Skeletal muscle tissue (tissue), 4 donors: Measurements from ENCODE around the gene MDGA2. TPM values are rescaled to one million over a fixed set of nuclear protein-coding genes. Genes with fewer than 3 reads are reported as not detected.

Experiments used
- H3K27ac ChIP-seq: one replicate; pipeline ENCODE4 v1.7.0; 2013; ENCODE audit warnings: mild to moderate bottlenecking, low read depth, low read length, inconsistent platforms
- H3K27me3 ChIP-seq, 3 donors: one replicate each; pipeline ENCODE4 v1.7.0; 2013; ENCODE audit warnings: low read length in 3 of 3; ENCODE audit not compliant: control insufficient read depth in 3 of 3, insufficient read depth in 3 of 3
- H3K36me3 ChIP-seq, 3 donors: one replicate each; pipeline ENCODE4 v1.7.0; 2013; ENCODE audit warnings: low read length in 3 of 3; ENCODE audit not compliant: control insufficient read depth in 3 of 3, insufficient read depth in 3 of 3
- H3K4me1 ChIP-seq, 3 donors: one replicate each; pipeline ENCODE4 v1.7.0; 2013; ENCODE audit warnings: low read length in 3 of 3, mild to moderate bottlenecking in 3 of 3; ENCODE audit not compliant: control insufficient read depth in 3 of 3, insufficient read depth in 3 of 3
- H3K4me3 ChIP-seq, 3 donors: one replicate each; pipeline ENCODE4 v1.7.0; 2013; ENCODE audit warnings: low read length in 3 of 3
- H3K9ac ChIP-seq, 3 donors: one replicate each; pipeline ENCODE4 v1.7.0; 2013; ENCODE audit warnings: low read length in 3 of 3, mild to moderate bottlenecking in 3 of 3, moderate library complexity in 2 of 3, low read depth in 1 of 3
- H3K9me3 ChIP-seq, 3 donors: one replicate each; pipeline ENCODE4 v1.7.0; 2013; ENCODE audit warnings: low read length in 3 of 3; ENCODE audit not compliant: control insufficient read depth in 3 of 3
- total RNA-seq: library from RNA; depleted of rRNA; stranded (reverse); fragments of >200 nt; gene quantifications from one replicate; pipeline ENCODE4 v1.2.3, GENCODE V29; 2014
- donor health status: Osteomylitis.

Gene MDGA2
- total RNA-seq, 1 donor from 2014 or later: 2.1 TPM

- no peaks in the 10 kb centered on the region for H3K4me1 ChIP-seq
- H3K27me3 ChIP-seq: no peaks in the 10 kb centered on the region
- no peaks in the 10 kb centered on the region for H3K36me3 ChIP-seq
- no peak overlapping the region for H3K9ac ChIP-seq
- no peak overlapping the region for H3K4me3 ChIP-seq
- H3K27ac ChIP-seq: no peak overlapping the region
- H3K9me3 ChIP-seq: no peaks in the 10 kb centered on the region
Measured at GRCh38 chr14:47511829-47512228, 163.6 kb downstream of the MDGA2 start.

- Histone ChIP-seq H3K4me1 (no peaks in the 10 kb centered on the region), H3K27me3 (no peaks in the 10 kb centered on the region), H3K4me3 (no peak overlapping the region), H3K9me3 (no peaks in the 10 kb centered on the region), H3K9ac (no peak overlapping the region), H3K27ac (no peak overlapping the region), H3K36me3 (no peaks in the 10 kb centered on the region)
Measured at GRCh38 chr14:47509957-47510356, 165.4 kb downstream of the MDGA2 start.

- Histone ChIP-seq H3K27ac (no peak overlapping the region), H3K4me3 (no peak overlapping the region), H3K27me3 (no peaks in the 10 kb centered on the region), H3K9me3 (no peaks in the 10 kb centered on the region), H3K36me3 (no peaks in the 10 kb centered on the region), H3K4me1 (no peaks in the 10 kb centered on the region), H3K9ac (no peak overlapping the region)
Measured at GRCh38 chr14:47507861-47508260, 167.5 kb downstream of the MDGA2 start.

- no peak overlapping the region for H3K27ac ChIP-seq
- no peaks in the 10 kb centered on the region for H3K4me1 ChIP-seq
- no peaks in the 10 kb centered on the region for H3K27me3 ChIP-seq
- H3K9ac ChIP-seq: no peak overlapping the region
- H3K36me3 ChIP-seq: no peaks in the 10 kb centered on the region
- no peaks in the 10 kb centered on the region for H3K9me3 ChIP-seq
- H3K4me3 ChIP-seq: no peak overlapping the region
Measured at GRCh38 chr14:47500369-47500768, 175.0 kb downstream of the MDGA2 start.

GRCh38 chr14:47490766-47491165, 184.6 kb downstream of the MDGA2 start:
- H3K9me3 ChIP-seq: no peaks in the 10 kb centered on the region
- H3K4me3 ChIP-seq: no peak overlapping the region
- H3K27ac ChIP-seq: no peak overlapping the region
- H3K9ac ChIP-seq: no peak overlapping the region
- H3K27me3 ChIP-seq: no peaks in the 10 kb centered on the region
- H3K36me3 ChIP-seq: no peaks in the 10 kb centered on the region
- H3K4me1 ChIP-seq: no peaks in the 10 kb centered on the region

GRCh38 chr14:47490353-47490752, 185.1 kb downstream of the MDGA2 start:
- Histone ChIP-seq H3K9me3 (no peaks in the 10 kb centered on the region), H3K36me3 (no peaks in the 10 kb centered on the region), H3K9ac (no peak overlapping the region), H3K4me1 (no peaks in the 10 kb centered on the region), H3K27me3 (no peaks in the 10 kb centered on the region), H3K4me3 (no peak overlapping the region), H3K27ac (no peak overlapping the region)

- no peak overlapping the region for H3K9ac ChIP-seq
- H3K4me3 ChIP-seq: no peak overlapping the region
- no peaks in the 10 kb centered on the region for H3K4me1 ChIP-seq
- no peaks in the 10 kb centered on the region for H3K27me3 ChIP-seq
- H3K36me3 ChIP-seq: no peaks in the 10 kb centered on the region
- no peak overlapping the region for H3K27ac ChIP-seq
- no peaks in the 10 kb centered on the region for H3K9me3 ChIP-seq
Measured at GRCh38 chr14:47485421-47485820, 190.0 kb downstream of the MDGA2 start.

- no peak overlapping the region for H3K27ac ChIP-seq
Measured at GRCh38 chr14:47483449-47483848, 192.0 kb downstream of the MDGA2 start.

GRCh38 chr14:47471075-47471474, 204.3 kb downstream of the MDGA2 start:
- H3K4me3 ChIP-seq: no peak overlapping the region
- no peak overlapping the region for H3K27ac ChIP-seq
- H3K27me3 ChIP-seq: no peaks in the 10 kb centered on the region
- H3K9ac ChIP-seq: no peak overlapping the region
- H3K9me3 ChIP-seq: no peaks in the 10 kb centered on the region
- no peaks in the 10 kb centered on the region for H3K36me3 ChIP-seq
- no peaks in the 10 kb centered on the region for H3K4me1 ChIP-seq

More at GRCh38 chr14:47483449-47483848, 192.0 kb downstream of the MDGA2 start:
- Histone ChIP-seq H3K9ac (no peak overlapping the region), H3K36me3 (no peaks in the 10 kb centered on the region), H3K4me1 (no peaks in the 10 kb centered on the region), H3K9me3 (no peaks in the 10 kb centered on the region), H3K27me3 (no peaks in the 10 kb centered on the region), H3K4me3 (no peak overlapping the region)

- Histone ChIP-seq H3K9ac (no peak overlapping the region), H3K27ac (no peak overlapping the region), H3K27me3 (no peaks in the 10 kb centered on the region), H3K9me3 (no peaks in the 10 kb centered on the region), H3K36me3 (no peaks in the 10 kb centered on the region), H3K4me3 (no peak overlapping the region), H3K4me1 (no peaks in the 10 kb centered on the region)
Measured at GRCh38 chr14:47466916-47467315, 208.5 kb downstream of the MDGA2 start.

- Histone ChIP-seq H3K36me3 (no peaks in the 10 kb centered on the region), H3K27me3 (no peaks in the 10 kb centered on the region), H3K4me3 (no peak overlapping the region), H3K9me3 (no peaks in the 10 kb centered on the region), H3K9ac (no peak overlapping the region), H3K27ac (no peak overlapping the region), H3K4me1 (no peaks in the 10 kb centered on the region)
Measured at GRCh38 chr14:47454025-47454424, 221.4 kb downstream of the MDGA2 start.
